HG02973 (cell line): ENCODE measurements around the gene FBXW7.

Source experiments
- ATAC-seq: cut with Tn5 transposase; IDR thresholded peaks from one replicate; pipeline ENCODE4 v1.9.1; 2021; ENCODE audit warnings: moderate library complexity; ENCODE audit not compliant: unreplicated experiment

Gene FBXW7

GRCh38 chr4:152380919-152381318 is 155.0 kb downstream of the FBXW7 start:
- ATAC-seq: no peak

GRCh38 chr4:152380185-152380584 is 155.7 kb downstream of the FBXW7 start:
- no peak for ATAC-seq

- ATAC-seq: peak; percentile 44
Observed at GRCh38 chr4:152374606-152375285, 161.1 kb downstream of the FBXW7 start.

GRCh38 chr4:152374153-152374552 is 161.7 kb downstream of the FBXW7 start:
- ATAC-seq: no peak

GRCh38 chr4:152372444-152372843 is 163.4 kb downstream of the FBXW7 start:
- no peak for ATAC-seq

GRCh38 chr4:152369902-152370295 is 166.0 kb downstream of the FBXW7 start:
- no peak for ATAC-seq

GRCh38 chr4:152369203-152369901 is 166.5 kb downstream of the FBXW7 start:
- no peak for ATAC-seq

- ATAC-seq: no peak
Observed at GRCh38 chr4:152368001-152368400, 167.9 kb downstream of the FBXW7 start.

- ATAC-seq: peak; percentile 48
Observed at GRCh38 chr4:152364883-152365282, 171.0 kb downstream of the FBXW7 start.

GRCh38 chr4:152364383-152364782 is 171.5 kb downstream of the FBXW7 start:
- no peak for ATAC-seq

- ATAC-seq: no peak
Observed at GRCh38 chr4:152363904-152364303, 172.0 kb downstream of the FBXW7 start.

GRCh38 chr4:152363086-152363485 is 172.8 kb downstream of the FBXW7 start:
- ATAC-seq: no peak

- peak; percentile 53 for ATAC-seq
Observed at GRCh38 chr4:152360045-152360410, 175.9 kb downstream of the FBXW7 start.

- peak; percentile 61 for ATAC-seq
Observed at GRCh38 chr4:152359208-152360044, 176.5 kb downstream of the FBXW7 start.

- no peak for ATAC-seq
Observed at GRCh38 chr4:152357206-152357605, 178.7 kb downstream of the FBXW7 start.

- ATAC-seq: no peak
Observed at GRCh38 chr4:152356428-152357034, 179.4 kb downstream of the FBXW7 start.

- peak; percentile 82 for ATAC-seq
Observed at GRCh38 chr4:152352622-152353116, 183.2 kb downstream of the FBXW7 start.

GRCh38 chr4:152352215-152352614 is 183.7 kb downstream of the FBXW7 start:
- no peak for ATAC-seq

GRCh38 chr4:152351080-152351479 is 184.8 kb downstream of the FBXW7 start:
- ATAC-seq: no peak

- no peak for ATAC-seq
Observed at GRCh38 chr4:152348670-152349069, 187.2 kb downstream of the FBXW7 start.

- ATAC-seq: no peak
Observed at GRCh38 chr4:152346979-152347378, 188.9 kb downstream of the FBXW7 start.
